GM04504 (cell line): Measurements from ENCODE around the gene TRIM41.
"Not testable (repeated sequence)": the region's sequence is repeated elsewhere in the genome, so short reads cannot be mapped to it uniquely, and the experiment has no call there.

ENCODE experiments used
- DNase-seq: peaks from one replicate; pipeline ENCODE4 v3.0.0-alpha.2; 2012; ENCODE audit warnings: low read depth

Gene TRIM41

DNA sequence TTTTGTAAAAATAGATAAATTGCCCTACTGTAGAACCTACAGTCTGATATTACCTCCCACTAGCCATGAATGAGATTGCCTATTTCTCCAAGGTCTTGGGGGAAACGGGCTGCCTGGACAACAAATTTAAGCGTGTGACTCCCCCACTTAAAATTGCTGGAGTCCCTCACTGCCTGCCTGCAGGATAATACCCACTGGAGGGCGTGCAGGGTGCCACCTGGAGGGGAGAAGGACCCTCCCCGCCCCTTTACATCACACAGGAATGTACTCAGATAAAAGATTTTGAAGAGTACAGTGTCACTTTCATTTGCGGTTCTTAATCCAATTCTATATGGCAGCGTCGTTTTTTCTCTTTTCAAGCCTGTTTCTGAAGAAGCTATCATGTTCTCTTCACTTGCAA, 11.9 kb upstream of the TRIM41 start:
- DNase-seq: no peak

DNA sequence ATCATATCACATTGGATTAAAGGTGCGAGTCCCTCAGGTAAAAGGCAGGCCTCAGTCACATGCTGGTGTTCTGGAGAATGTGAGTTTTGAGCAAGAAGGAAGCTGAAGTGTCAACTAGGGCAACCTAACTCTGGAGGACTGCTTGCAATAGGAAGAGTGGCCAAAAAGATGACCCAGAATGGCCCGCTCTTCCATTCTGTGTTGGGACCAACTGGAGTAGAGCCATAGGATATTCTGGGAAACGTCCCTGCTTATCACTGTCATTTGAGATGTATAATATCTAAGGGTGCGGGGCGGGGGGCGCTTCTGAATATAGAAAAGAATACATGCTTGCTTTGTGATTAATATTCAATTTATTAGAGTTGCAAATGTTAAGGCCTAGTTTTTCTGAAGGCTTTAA, 11.0 kb upstream of the TRIM41 start:
- no peak for DNase-seq

DNA sequence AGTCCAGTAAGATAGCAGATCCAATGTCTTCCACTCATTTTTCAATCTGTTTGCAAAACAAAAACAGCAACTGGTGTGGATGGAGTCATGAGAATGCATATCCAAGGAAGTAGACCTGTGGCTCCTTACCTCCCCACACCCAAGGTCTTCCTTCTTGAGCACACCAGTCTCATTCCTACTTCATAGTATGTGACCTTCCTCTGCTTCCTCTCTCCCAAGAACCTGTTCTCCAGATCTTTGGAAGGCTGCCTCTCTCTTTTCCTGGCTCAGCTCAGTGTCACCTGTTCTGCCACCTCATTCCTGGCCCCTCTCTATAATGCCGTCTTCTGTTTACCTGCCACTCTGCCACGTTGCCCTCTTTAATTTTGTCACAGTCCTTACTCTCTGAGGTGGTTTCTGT, 10.1 kb upstream of the TRIM41 start:
- no peak for DNase-seq

DNA sequence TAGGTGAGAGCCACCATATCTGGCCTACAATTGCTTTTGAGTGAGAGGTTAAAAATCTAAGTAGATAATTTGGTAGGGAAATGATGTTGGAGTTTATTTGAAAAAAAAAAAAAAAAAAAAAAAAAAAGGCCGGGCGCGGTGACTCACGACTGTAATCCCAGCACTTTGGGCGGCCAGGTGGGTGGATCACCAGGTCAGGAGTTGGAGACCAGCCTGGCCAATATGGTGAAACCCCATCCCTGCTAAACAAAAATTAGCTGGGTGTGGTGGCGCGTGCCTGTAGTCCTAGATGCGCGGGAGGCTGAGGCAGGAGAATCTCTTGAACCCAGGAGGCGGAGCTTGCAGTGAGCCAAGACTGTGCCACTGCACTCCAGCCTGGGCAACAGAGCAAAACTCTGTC, 8.8 kb upstream of the TRIM41 start:
- DNase-seq: not testable (repeated sequence)

DNA sequence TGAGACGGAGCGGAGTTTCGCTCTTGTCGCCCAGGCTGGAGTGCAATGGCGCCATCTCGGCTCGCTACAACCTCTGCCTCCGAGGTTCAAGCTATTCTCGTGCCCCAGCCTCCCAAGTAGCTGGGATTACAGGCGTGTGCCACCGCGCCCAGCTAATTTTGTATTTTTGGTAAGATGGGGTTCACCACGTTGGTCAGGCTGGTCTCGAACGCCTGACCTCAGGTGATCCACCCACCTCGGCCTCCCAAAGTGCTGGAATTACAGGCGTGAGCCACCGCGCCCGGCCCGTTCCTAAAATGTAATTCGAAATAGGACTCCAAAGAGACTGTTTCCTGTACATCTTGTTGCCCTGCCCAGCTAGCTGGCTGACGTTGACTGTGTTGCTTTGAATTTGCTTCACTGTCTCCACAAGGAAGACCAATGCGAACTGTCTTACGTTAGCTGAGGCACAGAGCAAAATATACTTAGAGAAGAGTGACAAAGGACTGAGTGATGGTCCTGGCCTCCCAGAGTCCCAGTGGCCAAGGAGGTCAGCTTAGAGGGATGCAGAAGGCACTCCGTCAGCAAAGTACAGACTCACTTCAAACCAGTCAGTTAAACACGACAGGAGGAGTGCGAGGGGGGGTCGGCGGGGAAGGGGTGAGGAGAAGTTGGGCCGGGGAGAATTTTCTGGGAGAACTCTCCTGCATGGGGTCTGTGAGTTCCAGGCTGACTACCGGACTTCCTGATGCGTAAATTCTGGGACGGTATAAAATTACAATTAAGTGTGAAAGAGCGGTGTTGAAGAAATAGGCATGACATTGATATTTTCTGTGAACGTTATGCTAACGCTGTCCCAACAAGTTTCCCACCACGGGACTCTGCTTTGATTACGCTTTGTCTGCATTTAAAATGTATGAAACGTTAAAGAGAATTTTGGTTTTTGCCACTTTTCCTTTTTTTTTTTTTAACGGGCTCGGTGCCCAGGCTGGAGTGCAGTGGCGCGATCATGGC, 6.8 kb upstream of the TRIM41 start:
- no peak for DNase-seq

DNA sequence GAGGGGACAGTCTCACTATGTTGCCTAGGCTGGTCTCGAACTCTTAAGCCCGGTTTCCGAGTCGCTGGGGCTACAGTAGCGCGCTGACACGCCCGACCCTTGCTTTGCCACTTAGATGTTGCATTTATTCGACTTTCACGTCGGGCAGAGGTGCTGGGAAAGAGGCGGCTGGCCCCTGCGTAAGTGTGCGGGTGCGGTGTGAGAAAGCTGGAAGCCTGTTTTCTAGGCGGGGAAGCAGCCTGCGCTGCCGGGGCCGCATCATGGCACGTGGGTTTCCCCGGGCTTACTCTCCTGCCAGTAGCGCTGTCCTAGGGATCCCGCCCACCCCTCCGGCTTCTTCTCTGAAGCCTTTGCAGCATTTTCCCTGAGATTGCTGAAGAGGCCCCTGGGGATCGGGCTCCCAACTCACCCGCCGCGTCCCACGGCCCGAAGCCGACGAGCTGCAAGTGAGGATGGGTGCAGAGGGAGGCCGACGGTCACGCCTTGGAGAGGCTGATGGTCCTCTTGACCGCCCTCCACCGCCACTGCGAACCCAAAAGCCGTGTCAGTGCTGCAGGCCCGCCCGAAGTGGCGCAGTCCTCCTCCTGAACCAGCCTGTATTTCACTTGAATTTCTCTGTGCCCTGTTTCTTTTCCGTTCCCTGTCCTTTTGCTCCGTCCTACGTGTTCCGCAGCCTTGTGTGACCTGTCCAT, 5.8 kb upstream of the TRIM41 start:
- DNase-seq: no peak

DNA sequence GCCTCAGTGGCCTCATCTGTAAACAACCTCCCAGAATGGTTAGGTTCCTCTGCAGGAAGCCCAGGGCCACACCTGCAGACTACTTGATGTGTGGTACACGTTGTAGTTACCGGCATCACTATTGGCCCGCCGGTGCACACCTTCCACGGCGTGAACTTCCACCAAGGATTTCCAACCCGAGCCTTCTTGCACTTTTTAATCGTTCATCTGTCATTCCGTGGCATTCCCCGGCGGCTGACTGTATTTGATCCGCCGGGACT, 5.3 kb upstream of the TRIM41 start:
- no peak for DNase-seq

DNA sequence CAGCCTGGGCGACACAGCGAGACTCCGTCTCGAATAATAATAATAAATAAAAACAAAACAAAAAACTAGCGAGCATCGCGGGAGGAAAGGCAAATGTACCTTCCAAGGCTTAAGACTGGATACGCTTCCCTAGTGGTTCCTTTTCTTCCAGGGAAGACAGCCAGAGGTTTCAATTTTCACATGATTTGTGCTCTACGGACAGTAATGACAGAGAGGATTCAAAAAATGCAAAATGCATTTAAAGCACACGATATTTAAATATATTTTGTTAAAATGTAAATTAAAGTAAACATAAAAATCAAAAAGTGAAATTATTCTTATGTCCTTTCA, 4.3 kb upstream of the TRIM41 start:
- DNase-seq: no peak

DNA sequence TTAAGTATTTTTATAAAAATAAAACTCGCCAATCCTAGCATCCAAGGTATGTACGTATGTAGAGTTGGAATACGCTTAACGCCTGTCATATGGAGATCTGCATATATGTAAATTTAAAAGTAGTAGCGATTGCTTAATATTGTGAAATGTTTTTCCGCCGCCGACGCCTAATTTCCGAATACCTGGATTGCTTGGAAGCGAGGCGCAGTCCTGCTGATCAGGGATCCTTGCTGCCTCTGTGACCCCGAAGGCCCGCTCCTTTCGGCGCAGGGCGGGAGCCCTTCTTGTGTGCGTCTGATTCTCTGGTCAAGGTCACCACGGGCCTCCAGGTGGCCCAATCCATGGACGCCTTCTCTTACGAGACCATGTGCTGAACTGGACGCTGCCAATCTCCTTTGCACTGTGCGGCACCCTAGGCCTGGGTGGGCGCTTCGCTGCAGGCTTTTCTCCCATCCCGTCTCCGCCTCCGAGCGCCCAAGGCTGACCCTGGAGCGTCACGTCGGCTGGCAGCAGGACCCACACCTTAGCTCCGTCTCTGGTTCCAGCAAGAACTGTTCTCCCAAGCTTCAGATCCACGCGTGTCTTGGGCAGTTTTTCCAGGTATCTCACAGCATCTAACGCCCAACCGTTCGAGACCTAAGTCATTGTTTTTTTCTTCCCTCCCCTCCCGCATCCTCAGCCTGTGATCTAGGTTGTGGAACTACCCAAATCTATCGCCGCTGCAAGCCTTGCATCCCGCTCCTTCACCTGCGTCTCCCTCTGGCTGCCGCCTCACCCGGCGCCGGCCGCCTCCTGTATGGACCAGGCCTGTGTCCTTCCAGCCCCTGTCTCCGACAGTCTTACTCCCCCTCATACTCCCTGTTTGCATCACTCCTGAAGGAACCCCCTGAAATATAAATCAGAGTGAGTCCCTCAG, 3.6 kb upstream of the TRIM41 start:
- no peak for DNase-seq

DNA sequence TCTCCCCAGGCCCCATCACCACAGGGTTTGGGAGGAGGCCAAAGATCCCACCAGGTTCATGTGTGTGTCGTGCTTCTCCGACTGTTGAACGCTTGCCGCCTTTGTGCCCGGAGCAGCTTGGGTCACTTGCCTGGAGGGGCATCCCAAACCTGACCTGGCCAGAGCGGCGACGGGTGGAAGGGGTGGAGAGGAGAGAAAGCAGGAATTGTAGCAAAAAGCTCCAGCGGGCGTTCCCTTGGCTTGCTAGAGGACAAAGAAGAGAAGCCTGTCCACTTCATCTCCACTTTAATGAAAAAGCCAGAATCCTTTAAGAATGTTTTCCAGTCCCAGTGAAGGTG, 2.9 kb upstream of the TRIM41 start:
- no peak for DNase-seq

DNA sequence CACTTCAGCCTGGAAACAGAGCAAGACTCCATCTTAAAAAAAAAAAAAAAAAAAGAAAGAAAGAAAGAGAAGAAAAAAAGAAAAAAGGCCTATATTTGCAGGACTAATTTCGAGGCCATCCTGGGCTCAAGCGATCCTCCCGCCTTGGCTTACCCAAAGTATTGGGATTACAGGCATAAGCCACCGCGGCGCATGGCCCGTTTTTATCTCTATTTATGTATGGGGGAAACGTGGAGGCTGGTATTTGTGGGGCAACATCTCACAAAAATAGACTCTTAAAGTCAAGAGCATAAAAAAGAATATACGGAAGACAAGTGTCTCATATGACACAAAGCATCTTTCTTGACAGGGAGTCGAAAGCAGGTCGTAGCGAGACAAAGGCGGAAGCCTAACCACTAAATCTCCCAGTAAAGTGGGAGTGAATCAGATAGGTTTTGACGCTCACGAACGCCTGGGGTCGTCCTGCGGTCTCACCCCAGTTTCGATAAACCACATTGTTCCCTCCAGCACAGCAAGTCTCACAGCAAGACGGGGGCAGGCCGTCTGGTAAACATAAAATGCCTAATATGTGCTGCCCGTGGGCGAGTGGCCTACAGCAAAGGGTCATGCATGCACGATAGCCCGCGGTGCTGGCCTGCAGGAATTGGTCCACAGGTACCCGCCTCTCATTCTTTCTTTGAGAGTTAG, 1.8 kb upstream of the TRIM41 start:
- no peak for DNase-seq

DNA sequence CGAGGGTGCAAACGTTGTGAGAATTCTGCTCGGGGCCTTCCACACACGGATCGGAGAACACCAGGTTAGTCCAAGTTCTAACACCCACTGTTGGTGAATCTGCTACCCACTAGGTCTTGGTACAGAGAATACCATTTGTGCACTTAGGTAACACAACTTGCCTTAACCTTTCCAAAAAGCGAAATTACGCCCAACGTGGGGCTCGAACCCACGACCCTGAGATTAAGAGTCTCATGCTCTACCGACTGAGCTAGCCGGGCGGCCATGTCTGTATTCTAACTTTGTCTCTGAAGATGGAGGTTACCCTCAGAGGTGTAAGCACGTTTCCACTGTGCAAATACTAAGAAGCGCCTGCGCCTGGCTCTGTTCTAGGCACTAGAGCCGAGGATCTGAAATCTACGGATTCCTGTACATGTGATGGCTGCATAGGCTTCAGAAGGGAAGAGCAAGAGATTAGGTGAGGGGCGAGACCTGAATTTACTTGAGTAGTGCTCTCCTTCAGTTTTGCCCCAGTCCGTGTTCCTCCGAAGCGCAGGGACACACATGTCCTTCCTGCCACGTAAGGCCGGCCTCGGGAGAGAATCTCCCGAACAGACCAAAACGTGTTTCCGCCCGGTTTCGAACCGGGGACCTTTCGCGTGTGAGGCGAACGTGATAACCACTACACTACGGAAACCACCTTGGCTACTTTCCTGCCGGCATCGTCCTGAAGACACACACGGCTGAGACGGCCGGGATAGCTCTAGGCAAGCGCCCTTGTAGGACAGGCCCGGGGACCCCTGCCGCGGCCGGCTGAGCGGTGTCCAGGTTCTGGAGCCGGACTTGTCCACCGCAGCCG, 1.1 kb upstream of the TRIM41 start:
- DNase-seq: peak; percentile 85

DNA sequence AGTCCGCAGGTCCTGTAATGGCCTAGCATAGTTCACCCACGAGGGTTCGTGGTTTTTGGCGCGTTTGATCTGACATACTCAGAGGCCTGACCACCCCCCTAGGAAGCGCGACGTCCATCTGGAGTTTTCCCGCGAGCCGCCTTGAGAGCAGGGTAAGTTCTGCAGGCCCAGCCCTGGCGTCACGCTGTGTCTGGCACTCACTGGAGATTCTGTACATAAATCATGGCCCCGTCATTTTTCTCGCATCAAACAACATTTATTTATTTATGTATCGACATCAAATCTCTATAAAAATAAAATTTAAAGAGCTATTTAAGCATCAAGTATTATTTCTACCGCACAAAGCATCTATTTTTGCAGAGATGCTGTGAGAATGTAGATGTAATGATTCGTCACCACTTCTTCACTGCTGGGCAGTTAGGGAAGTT, 437 bp upstream of the TRIM41 start:
- no peak for DNase-seq

DNA sequence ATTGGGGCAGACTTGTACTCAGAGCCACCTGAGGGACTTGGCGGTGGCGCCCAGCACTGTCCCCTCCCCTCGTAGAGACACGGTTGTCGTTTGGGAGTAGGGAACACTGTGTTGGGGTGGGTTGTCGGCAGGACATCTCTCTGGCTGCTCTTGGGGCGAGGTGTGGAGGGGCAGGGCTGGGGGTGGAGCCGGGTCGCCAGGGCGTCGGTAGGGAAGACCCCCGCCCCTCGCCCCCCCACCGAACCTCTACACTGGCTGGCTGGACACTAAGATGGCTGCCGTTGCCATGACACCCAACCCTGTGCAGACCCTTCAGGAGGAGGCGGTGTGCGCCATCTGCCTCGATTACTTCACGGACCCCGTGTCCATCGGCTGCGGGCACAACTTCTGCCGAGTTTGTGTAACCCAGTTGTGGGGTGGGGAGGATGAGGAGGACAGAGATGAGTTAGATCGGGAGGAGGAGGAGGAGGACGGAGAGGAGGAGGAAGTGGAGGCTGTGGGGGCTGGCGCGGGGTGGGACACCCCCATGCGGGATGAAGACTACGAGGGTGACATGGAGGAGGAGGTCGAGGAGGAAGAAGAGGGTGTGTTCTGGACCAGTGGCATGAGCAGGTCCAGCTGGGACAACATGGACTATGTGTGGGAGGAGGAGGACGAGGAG, 778 bp downstream of the TRIM41 start:
- DNase-seq: no peak

DNA sequence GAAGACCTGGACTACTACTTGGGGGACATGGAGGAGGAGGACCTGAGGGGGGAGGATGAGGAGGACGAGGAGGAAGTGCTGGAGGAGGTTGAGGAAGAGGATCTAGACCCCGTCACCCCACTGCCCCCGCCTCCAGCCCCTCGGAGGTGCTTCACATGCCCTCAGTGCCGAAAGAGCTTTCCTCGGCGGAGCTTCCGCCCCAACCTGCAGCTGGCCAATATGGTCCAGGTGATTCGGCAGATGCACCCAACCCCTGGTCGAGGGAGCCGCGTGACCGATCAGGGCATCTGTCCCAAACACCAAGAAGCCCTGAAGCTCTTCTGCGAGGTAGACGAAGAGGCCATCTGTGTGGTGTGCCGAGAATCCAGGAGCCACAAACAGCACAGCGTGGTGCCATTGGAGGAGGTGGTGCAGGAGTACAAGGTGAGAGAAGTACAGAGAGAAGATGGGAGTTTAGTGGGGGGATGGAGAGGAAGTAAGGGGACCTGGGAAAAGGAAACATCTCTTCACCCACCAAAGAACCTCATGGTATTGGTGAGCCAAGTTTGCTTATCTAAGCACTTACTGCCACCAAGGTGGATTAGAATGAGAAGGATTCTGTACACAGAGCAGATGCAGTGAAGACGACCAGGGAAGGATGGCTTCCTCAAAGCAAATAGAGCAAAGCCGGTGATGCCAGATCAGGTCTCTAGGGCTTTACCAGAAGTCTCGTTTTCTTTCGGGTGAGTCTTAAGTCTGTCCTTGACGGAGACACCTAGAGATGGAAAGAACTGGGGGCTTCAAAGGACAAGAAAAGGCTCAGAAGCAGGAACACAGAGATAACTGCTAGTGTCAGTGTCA, 1.5 kb downstream of the TRIM41 start:
- DNase-seq: no peak

DNA sequence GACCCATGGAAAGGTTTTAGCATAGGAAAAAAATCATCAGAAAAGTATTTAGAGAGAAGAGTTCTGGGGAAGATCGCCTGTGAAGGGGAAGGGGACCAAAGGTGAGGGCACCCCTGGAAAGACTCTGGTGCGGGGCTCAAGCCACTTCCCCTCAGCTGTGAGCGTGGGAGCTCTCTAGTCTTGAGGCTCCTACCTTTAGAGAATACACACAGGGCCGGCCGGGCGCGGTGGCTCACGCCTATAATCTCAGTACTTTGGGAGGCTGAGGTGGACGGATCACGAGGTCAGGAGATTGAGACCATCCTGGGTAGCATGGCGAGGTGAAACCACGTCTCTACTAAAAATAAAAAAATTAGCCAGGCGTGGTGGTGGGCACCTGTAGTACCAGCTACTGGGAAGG, 6.9 kb downstream of the TRIM41 start:
- no peak for DNase-seq

DNA sequence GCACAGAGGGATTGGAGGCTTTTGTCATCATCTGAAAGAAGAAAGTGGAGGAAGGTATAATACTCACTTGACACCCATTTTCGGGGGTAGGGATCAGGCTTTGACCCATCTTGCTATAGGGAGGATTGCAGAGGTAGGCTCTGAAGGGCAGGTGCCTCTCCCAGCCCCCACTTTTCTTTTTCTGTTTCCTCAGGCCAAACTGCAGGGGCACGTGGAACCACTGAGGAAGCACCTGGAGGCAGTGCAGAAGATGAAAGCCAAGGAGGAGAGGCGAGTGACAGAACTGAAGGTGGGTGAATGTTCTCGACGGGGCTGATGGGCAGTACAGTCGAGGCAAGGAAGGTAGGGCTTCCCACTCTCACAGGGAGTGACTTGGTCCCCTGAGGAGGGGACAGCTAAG, 7.5 kb downstream of the TRIM41 start:
- no peak for DNase-seq

DNA sequence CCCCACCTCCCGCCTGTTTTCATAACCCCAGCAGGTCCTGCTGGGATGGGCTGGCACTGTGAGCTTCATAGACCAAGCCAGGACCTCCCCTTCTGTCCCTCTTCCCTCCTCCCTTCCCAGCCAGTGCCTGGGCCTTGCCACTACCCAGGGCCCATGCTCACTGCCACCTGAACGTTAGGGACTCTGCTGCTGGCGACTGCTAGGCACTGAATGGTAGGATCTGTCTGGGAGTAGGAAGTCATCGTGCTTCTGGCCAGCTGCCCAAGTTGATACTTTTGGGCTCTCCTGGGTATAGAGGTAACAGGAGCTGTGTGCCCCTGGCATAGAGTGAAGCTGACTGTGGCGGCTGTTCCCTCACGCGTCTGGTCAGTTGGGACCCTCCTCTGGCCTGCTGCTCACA, 8.4 kb downstream of the TRIM41 start:
- DNase-seq: no peak

DNA sequence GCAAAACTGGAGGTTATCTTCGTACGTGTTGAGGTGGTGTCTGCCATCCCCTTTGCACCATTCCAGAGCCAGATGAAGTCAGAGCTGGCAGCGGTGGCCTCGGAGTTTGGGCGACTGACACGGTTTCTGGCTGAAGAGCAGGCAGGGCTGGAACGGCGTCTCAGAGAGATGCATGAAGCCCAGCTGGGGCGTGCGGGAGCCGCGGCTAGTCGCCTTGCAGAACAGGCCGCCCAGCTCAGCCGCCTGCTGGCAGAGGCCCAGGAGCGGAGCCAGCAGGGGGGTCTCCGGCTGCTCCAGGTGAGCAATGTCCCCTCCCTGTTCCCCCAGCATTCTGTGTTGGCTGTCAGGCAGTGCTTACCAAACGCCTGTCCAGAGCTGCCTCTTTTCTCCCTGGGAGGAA, 9.5 kb downstream of the TRIM41 start:
- no peak for DNase-seq
